GM18517 (cell line): Measurements from ENCODE around the gene LDHAL6B.
"Not testable (repeated sequence)": the region's sequence is repeated elsewhere in the genome, so short reads cannot be mapped to it uniquely, and the experiment has no call there.

Experiments used
- ATAC-seq: cut with Tn5 transposase; IDR thresholded peaks from one replicate; pipeline ENCODE4 v1.9.1; 2021; ENCODE audit warnings: mild to moderate bottlenecking, moderate library complexity; ENCODE audit not compliant: unreplicated experiment

The LDHAL6B gene

DNA sequence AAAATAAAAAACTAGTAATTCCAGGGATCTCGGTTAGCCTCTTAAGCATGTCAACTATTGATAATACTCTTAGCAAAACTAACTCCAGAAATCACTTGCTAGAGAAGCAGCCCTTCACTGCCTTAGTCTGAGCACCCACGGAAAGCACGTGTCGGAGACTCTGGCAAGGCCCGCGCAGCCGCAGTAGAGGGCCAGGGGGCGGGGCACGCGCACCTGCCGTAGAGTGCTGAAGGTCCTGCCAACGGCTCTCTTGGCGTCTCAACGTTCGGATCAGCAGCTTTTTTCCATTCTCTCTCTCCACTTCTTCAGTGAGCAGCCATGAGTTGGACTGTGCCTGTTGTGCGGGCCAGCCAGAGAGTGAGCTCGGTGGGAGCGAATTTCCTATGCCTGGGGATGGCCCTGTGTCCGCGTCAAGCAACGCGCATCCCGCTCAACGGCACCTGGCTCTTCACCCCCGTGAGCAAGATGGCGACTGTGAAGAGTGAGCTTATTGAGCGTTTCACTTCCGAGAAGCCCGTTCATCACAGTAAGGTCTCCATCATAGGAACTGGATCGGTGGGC, at the start of gene LDHAL6B:
TSS of gene LDHAL6B (plus strand) at position 221 of the 561 bp plus-strand sequence. CDS start at position 319, 98 bp downstream.
- no peak for ATAC-seq

DNA sequence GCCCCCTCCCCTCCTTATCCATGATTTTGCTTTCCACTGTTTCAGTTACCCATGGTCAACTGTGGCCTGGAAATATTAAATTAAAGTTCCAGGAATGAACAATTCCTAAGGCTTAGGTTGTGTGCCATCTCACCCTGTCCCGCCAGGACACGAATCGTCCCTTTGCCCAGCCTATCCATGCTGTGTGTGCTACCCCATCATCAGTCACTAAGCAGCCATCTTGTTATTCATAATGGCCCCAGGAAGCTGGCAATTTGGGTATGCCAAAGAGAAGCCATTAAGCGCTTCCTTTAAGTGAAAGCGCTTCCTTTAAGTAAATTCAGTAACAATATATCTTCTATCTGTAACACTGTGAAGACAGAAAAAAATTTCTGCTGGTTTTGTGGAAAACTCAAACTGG, 49.2 kb upstream of the LDHAL6B start:
- ATAC-seq: no peak

DNA sequence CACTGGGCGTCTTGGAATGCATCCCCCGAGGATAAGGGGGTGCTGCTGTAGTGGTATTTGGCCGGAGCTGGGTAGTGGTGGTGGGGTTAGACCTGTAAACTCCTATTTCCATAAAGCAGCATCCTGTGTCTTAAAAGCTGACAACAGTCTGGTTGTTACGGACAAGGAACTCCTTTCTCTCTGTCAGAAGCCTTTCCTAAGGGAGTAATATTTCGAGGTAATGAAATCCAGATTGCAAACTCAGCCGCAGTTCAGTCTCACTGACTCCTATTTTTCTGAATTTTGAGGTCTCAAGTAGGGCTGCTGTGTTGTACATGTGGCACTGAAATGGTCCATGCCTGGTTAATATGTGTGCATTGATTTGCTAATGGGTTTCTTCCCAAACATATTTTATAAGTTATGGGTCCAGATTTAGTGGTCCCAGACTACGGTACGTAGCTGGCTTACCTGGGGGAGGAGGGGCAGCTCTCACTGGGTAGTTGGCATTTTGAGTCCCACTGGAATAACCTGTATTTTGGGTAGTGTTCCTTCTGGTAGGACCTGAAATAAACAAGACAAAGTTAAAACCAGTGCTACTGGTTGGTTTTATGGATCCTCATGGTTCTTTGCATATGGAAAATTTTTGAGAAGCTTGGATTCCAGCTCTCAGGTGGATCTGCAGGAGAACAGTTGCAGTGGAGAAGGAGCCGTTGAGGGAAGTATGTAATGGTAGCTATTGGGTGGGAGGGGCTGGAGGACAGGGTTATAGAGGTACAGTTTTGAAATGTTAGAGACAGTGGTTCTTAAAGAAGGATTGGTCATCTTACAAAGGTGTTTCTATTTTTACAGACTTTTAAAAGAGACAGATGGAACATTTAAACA, 48.6 kb upstream of the LDHAL6B start:
- ATAC-seq: no peak

DNA sequence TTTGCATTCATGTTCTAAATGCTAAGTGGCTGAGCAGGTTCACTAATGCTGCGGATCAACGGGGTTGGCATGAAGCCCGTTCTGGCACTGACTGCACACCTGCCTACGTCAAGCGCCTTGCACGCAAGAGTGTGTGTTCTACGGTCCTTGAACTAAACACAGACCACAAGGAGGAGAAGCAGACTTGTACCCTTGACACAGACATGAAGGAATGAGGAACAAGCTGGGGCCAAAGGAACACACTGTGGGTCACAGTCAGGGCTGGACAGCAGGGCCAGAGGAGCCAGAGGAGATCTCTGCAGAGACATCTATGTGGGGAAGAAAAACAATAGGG, 48.0 kb upstream of the LDHAL6B start:
- no peak for ATAC-seq

DNA sequence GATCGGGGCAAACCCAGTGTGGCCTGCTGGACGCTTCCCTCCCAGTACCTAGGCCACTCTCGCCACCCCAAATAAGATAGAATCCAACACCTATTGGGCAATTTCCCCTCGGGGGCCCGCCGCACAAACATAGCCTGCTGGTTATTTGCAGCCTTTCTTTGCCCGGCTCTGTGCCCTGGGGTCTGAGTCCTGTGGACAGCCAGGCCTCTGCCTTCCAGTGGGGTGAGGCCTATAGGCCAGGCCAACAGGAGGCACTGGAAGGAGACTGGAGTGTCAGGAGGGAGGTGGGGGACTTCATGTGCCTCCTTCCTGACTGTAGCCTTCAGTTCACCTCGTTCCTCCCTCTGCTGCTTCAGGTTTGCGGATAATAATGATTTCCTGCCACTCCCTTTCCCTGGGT, 47.4 kb upstream of the LDHAL6B start:
- ATAC-seq: no peak

DNA sequence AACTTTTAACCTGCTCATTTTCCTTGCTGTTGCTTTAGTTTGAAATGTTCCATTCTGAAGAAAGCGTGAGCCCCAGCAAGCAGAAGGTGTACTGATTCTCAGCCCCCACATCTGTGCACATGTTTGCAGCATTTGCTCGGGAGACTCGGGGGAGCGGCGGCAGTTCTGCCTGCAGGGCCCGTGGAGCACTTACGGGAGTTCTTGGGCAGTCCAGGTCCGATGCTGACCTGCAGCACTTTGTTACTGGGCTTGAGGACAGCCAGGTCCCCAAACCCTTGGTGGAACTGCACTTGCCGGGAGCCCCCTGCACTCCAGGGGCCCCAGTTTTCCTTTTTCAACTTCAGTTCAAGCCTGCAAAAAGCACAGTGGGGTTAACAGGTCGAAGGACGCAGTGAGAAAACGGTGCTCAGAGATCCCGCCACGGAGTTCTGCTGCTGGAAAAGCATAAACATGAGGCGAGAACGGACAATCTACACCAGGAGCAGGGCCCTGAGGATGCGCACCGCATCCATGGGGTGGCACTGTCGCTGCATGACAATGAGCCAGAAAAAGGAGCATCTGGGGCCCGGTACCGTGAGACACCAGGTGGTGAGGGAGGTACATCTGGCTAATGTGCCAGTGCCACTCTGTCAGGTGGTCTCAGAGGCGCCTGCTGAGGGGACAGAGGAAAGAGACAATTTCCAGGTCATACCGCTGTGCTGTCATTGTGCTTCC, 45.6 kb upstream of the LDHAL6B start:
- no peak for ATAC-seq

DNA sequence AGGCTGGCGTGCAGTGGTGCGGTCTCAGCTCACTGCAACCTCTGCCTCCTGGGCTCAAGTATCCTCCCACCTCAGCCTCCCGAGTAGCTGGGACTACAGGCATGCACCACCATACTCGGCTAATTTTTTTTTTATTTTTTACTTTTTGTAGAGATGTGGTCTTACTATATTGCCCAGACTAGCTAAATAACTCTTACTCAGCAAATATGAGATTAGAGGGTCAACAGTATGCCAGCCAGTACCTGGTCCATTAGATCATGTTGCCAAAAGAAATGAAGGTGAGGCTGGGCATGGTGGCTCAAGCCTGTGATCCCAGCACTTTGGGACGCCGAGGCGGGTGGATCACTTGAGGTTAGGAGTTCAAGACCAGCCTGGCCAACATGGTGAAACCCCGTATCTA, 44.6 kb upstream of the LDHAL6B start:
- ATAC-seq: not testable (repeated sequence)

DNA sequence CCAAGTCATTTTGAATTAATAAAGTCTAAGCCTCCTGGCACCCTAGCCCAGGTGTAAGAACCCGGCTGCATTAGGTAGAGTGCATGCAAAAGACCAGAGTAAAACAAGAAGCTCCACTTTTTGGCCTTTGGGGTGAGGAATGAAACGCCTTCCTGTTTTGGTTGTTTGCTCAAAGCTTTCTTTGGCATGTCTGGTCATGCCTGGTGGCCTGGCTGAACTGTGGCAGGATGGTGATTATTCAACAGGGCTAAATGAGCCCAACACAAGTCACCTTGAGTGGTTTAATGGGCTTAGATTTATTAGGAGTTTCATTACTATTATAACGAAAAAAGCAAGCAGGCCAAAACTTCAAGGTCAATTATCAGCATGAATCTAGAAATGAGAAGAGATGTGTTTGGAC, 40.9 kb upstream of the LDHAL6B start:
- no peak for ATAC-seq

DNA sequence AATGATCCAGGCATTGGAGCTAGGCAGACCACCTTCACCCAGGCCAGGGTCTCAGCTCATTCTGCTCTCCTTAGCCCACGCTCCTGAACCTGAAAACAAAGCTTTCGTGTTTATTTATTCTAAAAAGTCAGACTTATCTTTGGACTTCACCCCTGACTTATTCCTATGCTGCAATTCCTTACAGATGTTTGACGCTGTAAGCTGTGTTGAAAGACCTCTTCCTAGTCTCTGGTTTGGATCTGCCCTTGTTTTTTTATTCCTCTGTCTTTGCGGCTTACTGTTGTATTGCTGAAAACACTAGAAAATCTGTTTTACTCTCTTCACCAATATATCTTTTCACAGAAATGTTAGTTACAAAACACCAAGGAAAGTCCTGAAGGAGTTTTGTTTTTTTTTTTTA, 40.5 kb upstream of the LDHAL6B start:
- ATAC-seq: no peak

DNA sequence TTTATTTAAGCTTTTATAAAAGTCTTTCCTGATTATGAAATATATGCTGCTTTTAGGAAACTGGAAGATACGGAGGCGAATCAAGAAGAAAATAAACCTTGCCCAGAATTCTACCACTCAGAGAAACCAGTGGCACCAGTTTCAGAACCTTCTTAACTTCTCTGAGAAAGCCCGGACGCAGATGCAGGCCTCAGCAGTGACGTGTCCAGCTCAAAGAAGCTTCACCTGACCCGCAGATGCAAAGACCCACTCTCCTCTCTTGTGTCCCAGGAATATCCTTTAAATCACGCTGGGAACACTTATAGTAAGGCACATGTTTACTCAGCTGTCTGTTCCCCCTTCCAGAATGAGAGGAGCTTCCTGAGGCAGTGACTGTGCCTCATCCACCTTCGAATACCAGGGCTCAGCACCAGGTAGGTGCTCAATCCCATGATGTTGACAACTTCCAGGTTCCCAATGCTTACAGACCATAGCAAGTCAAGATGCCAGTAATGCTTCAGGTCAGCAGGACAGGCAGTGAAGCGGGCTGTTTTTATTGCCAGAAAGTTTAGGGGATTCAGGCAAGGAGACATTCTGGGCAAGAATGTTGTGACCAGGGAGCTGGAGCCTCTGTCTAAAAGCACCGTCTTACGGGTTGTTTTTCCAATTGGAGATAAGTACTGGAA, 39.9 kb upstream of the LDHAL6B start:
- ATAC-seq: no peak

DNA sequence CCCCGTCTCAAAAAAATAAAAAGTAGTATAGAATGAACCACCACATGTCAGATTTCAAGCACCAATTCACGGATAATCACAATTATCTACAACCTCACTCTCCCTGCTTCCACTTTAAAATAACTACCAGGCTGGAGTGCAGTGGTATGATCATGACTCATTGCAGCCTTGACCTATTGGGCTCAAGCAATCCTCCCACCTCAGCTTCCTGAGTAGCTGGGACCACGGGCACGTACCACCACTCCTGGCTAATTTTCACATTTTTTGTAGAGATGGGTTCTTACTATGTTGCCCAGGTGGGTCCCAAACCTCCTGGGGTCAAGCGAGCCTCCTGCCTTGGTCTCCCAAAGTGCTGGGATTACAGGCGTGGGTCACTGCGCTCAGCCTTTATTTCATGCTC, 38.1 kb upstream of the LDHAL6B start:
- ATAC-seq: no peak

DNA sequence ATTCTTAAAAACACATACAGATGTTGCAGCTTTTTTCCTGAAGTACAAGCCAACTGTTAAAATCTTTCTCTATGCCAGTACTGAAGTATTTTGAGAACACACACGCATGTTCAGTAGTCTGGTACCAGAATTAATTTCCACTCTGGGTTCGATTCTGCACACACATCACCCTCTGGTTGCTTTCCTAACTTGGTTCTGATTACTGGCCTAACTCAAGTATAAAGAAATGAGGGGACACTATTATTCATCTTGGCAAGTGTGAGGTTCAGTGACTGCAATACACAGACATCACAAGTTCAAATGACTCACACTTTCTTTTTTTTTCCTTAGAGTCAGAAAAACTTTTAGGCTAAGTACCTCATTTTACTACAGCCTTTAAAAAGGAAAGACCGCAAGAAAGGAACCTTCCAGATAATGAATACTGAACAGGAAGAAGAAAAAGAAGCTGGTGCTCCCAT, 37.4 kb upstream of the LDHAL6B start:
- no peak for ATAC-seq

DNA sequence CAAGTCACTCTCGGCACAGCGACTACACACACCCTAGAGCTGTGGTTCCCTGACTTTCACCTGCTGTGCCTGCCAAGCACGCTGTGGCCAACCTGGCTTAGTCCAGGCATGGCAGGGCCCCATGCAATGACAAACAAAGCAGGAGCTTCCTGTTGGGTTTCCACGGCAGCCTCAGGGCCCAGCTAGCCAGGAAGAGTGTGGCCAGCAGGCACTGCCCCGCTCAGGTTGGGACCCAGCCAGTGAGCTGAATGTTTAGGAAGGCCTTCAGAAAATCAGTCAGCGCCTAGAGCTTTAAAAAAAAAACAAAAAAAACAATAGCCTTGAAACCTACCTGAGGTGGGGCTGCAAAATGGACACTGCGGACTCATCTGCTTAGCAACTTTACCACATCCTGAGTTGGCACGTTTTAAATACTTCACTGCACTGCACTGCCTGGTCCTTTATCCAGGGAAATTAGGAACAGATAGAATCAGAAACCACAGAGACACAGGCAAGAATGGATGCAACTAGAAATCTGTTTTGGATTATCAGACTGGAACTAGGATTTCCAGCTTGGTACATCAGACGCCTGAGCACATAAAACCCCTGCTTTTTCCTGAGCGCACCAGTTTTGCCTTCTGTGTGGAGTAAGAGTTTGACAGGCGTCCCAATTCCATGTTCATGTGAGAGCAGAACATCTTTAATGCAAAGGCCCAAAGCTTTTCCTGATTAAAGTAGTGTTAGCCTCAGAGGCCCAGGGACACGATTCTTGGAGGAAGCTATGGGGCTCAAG, 36.2 kb upstream of the LDHAL6B start:
- no peak for ATAC-seq

DNA sequence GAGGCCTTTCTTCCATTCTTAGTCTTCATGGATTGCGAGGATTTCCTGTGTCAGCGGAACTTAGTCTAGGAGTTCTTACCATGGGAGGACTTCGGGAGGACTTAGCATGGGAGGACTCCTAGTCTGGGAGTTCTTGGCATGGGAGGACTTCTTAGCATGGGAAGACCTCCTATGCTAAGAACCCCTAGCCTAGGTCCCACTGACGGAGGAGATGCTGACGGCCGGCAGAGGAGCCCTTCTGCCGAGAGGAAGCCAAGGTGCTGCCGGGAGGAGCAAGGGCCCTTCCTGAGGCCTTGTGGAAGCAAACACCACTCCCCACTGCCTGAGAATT, 35.6 kb upstream of the LDHAL6B start:
- ATAC-seq: no peak

DNA sequence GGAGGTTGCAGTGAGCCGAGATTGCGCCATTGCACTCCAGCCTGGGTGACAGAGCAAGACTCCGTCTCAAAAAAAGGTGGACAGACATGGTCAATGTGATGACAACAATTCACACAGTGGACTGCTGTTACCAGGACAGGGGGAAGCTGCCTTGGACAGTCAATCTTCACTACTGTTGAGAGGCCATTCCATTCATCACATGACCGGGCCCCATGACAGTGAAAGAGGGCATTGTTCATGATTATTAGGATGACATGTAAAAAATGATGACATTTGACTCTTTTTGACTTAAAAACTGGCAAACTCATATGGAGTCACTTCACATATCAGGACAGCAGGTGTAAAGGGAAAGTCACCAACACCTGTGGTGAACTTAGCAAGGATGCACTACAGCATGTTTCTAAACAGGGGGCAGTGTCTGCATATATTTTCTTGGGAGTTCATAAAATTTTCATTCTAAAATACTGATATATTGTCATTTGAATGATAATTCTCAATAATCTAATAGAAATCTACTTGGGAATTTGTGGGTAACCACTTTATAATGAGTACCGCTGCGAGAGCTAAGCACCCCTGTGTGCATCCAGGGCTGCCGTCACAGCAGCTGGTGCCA, 34.2 kb upstream of the LDHAL6B start:
- ATAC-seq: no peak

DNA sequence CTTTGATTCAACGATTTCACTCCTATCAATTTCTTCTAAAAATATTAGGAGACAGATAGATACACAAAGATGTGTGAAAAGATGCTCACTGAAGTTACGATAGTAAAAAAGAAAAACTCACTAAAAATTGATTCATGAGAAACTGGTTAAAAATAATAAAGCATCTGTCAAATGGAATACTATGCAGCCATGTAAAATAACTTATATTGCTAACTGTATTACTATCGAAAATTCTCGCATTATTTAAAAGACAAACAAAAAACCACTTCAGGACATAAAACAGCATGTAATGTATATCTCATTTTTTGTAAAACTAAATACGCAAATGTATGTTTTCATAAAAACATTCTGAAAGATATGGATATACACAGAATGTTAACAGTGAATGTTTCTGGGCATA, 33.4 kb upstream of the LDHAL6B start:
- ATAC-seq: no peak

DNA sequence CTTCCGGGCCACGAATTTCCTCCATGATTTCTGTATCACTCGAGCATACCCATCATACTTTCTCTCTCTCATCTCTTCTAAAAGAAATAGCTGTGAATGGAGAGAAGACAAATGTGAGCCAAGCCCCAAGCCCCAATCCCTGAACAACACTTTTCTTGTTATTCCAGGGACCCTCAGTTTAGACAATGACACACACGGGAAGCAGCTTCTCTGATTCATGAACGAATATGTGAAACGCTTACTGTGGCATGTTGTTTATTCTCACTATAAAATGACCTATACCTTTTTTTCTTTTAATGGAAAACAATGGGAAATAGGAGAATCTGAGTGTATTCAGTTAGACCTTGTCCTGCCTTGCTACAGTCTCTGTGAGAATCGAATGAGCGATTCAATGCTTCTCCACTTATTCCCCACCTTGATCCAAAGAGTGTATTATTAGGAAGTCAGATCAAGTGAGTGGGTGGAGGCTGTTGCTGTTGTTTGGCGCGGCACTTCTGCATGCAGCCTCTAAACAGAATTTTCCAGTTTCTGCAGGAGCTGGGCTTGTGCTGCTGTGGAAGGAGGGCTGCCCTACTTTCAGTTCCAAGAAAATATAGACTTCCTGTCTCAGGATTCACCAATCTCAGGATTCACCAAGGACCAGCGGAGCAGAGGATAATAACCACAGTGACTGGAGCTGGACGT, 32.4 kb upstream of the LDHAL6B start:
- ATAC-seq: no peak

DNA sequence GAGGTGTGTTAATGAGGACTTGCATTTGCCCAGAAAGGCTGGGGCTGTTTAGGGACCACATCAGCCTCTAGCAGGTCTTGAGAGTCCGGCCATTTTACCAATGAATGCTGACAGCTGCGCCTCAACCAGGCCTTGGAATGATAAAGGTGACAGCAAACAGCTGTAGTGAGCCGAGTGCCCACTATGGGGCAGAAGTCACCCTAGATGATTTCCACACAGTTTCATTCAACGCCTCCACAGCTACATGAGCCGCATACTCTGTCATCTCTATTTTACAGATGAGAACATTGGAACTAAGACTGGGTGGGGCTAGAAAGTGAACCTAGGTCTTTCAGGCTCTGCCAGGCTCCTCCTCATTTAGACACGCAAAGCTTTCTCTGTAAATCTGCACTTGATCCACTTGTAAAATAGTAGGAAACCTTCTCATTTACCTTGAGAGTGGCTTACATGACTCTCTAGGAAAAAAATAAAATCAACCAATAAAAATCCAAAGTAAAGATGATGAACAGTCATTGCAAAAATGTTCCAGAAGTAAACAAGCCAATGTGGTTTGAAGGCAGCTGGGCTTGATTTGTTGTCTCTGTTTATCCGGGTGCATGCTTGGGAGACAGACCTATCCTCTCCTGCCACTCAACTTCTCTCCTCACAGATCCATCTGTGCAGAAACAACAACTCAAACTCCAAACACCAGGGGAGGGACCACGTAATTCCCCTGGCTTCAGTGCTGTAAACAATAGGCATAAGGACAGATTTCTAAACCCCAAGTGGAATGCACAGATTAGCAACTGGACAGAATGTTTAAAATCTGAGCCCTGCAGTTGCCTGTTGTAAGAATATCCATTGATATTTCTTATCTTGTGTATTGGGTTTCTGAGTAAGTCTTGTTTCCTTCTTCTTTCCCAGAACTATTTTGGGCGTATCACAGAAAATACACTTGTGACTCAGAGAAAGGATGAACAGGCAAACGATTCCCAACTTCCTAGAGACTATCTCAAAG, 31.5 kb upstream of the LDHAL6B start:
- peak; percentile 66 for ATAC-seq
